ENCODE measurements around the gene SYNE1. TPM values are rescaled to one million over a fixed set of nuclear protein-coding genes. Genes with fewer than 3 reads are reported as not detected.
A peak's percentile ranks its signal among the peaks of the same experiment; 100 is the strongest.

The SYNE1 gene
- total and polyA plus RNA-seq, 2 experiments from 2014 or later: 17.6 to 59.9 TPM

- Histone ChIP-seq H3K4me3 (no peak overlapping the region), H3K79me2 (no peaks in the 10 kb centered on the region), H3K27ac (no peak overlapping the region), H2AFZ (no peak overlapping the region), H3K4me2 (no peak overlapping the region), H3K4me1 (ENCODE audit: insufficient read depth) (no peaks in the 10 kb centered on the region), H3K9me3 (ENCODE audit: low read depth) (no peaks in the 10 kb centered on the region), H3K9me2 (replicated peaks; ENCODE audit: insufficient read depth) (no peaks in the 10 kb centered on the region), H3K36me3 (replicated peaks; ENCODE audit: insufficient read depth, low read depth) (no peaks in the 10 kb centered on the region), H3K27me3 (no peaks in the 10 kb centered on the region), H4K20me1 (ENCODE audit: insufficient read depth, poor library complexity, severe bottlenecking) (no peaks in the 10 kb centered on the region)
- 69% methylated on average over 2 of the region's 2 CpGs for WGBS (ENCODE audit: low lambda C conversion rate, missing lambda C conversion rate)
- TF ChIP-seq EZH2phosphoT487 (IDR thresholded peaks at IDR 0.05; ENCODE audit: low read depth, severe bottlenecking, unreplicated experiment): no peak
- no peak for TF ChIP-seq CTCF (IDR thresholded peaks at IDR 0.05; ENCODE audit: poor library complexity)
- no peak for TF ChIP-seq EZH2 (IDR thresholded peaks at IDR 0.05; ENCODE audit: borderline replicate concordance)
- no peak for DNase-seq (ENCODE audit: low spot score)
These were observed 272.3 kb downstream of the SYNE1 start for GRCh38 chr6:152364866-152365265.

GRCh38 chr6:152360034-152360433 is 277.1 kb downstream of the SYNE1 start:
- H3K27ac ChIP-seq: no peak overlapping the region
- no peak overlapping the region for H2AFZ ChIP-seq
- H3K36me3 ChIP-seq (replicated peaks; ENCODE audit: insufficient read depth, low read depth): no peaks in the 10 kb centered on the region
- H3K9me2 ChIP-seq (replicated peaks; ENCODE audit: insufficient read depth): no peaks in the 10 kb centered on the region
- H3K4me3 ChIP-seq: no peak overlapping the region
- no peaks in the 10 kb centered on the region for H3K79me2 ChIP-seq
- DNase-seq (ENCODE audit: low spot score): no peak
- no peaks in the 10 kb centered on the region for H3K9me3 ChIP-seq (ENCODE audit: low read depth)
- H3K4me2 ChIP-seq: no peak overlapping the region
- H4K20me1 ChIP-seq (ENCODE audit: insufficient read depth, poor library complexity, severe bottlenecking): no peaks in the 10 kb centered on the region
- no peaks in the 10 kb centered on the region for H3K27me3 ChIP-seq
- 93% methylated on average over 6 of the region's 6 CpGs for WGBS (ENCODE audit: low lambda C conversion rate, missing lambda C conversion rate)
- no peak for TF ChIP-seq EZH2phosphoT487 (IDR thresholded peaks at IDR 0.05; ENCODE audit: low read depth, severe bottlenecking, unreplicated experiment)
- TF ChIP-seq EZH2 (IDR thresholded peaks at IDR 0.05; ENCODE audit: borderline replicate concordance): no peak
- no peak for TF ChIP-seq CTCF (IDR thresholded peaks at IDR 0.05; ENCODE audit: poor library complexity)
- no peaks in the 10 kb centered on the region for H3K4me1 ChIP-seq (ENCODE audit: insufficient read depth)

DNA sequence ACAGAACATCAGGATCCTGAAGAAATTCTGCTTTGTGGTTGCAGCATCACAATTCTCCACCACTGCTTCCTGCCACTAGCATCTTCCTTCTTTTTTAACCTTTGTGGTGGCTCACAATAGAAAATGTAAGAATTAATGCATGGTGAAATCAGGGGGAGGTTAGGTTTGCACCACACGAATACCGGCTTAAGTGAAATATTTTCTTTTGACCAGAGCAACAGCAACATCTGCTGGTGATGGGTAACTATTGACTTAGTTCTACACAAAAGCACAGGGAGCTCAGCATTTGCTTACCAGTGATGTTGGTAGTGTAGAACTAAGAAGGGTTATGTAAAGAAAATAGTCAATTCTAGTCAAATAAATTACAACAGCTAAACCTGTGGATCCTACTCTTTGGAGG is 280.5 kb downstream of the SYNE1 start:
- DNase-seq (ENCODE audit: low spot score): peak; percentile 32
- no peak overlapping the region for H3K4me2 ChIP-seq

More for the DNA sequence above, 280.5 kb downstream of the SYNE1 start:
- Histone ChIP-seq H3K4me1 (ENCODE audit: insufficient read depth) (no peaks in the 10 kb centered on the region), H3K9me3 (ENCODE audit: low read depth) (no peaks in the 10 kb centered on the region), H3K9me2 (replicated peaks; ENCODE audit: insufficient read depth) (no peaks in the 10 kb centered on the region), H3K27ac (no peak overlapping the region), H3K36me3 (replicated peaks; ENCODE audit: insufficient read depth, low read depth) (peaks cover 1% of the 10 kb centered on the region), H3K27me3 (no peaks in the 10 kb centered on the region), H3K79me2 (no peaks in the 10 kb centered on the region), H4K20me1 (ENCODE audit: insufficient read depth, poor library complexity, severe bottlenecking) (no peaks in the 10 kb centered on the region), H2AFZ (no peak overlapping the region), H3K4me3 (no peak overlapping the region)
- no peak for TF ChIP-seq EZH2phosphoT487 (IDR thresholded peaks at IDR 0.05; ENCODE audit: low read depth, severe bottlenecking, unreplicated experiment)
- TF ChIP-seq EZH2 (IDR thresholded peaks at IDR 0.05; ENCODE audit: borderline replicate concordance): no peak
- peak; percentile 39 for TF ChIP-seq CTCF (IDR thresholded peaks at IDR 0.05; ENCODE audit: poor library complexity)
- 16% methylated on average over 2 of the region's 2 CpGs for WGBS (ENCODE audit: low lambda C conversion rate, missing lambda C conversion rate)
